Measurements from ENCODE around the gene REEP1. TPM values are rescaled to one million over a fixed set of nuclear protein-coding genes. Genes with fewer than 3 reads are reported as not detected.

Gene REEP1
- total RNA-seq, 2 experiments from 2014 or later = not detected

GRCh38 chr2:86382698-86383097, 45.3 kb upstream of the REEP1 start:
- TF ChIP-seq, protein P1, sequence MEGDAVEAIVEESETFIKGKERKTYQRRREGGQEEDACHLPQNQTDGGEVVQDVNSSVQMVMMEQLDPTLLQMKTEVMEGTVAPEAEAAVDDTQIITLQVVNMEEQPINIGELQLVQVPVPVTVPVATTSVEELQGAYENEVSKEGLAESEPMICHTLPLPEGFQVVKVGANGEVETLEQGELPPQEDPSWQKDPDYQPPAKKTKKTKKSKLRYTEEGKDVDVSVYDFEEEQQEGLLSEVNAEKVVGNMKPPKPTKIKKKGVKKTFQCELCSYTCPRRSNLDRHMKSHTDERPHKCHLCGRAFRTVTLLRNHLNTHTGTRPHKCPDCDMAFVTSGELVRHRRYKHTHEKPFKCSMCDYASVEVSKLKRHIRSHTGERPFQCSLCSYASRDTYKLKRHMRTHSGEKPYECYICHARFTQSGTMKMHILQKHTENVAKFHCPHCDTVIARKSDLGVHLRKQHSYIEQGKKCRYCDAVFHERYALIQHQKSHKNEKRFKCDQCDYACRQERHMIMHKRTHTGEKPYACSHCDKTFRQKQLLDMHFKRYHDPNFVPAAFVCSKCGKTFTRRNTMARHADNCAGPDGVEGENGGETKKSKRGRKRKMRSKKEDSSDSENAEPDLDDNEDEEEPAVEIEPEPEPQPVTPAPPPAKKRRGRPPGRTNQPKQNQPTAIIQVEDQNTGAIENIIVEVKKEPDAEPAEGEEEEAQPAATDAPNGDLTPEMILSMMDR (conservative IDR thresholded peaks at IDR 0.05; ENCODE audit: low read length) = no peak
- no peak for TF ChIP-seq EZH2phosphoT487 (IDR thresholded peaks at IDR 0.05; ENCODE audit: borderline replicate concordance, low read depth, low read length)
- H2AFZ ChIP-seq (ENCODE audit: low read length) = no peak overlapping the region
- no peaks in the 10 kb centered on the region for H4K20me1 ChIP-seq (ENCODE audit: insufficient read depth, low read length)
- H3K27ac ChIP-seq (ENCODE audit: low read depth, low read length, poor library complexity, severe bottlenecking) = no peak overlapping the region
- no peaks in the 10 kb centered on the region for H3K36me3 ChIP-seq (ENCODE audit: insufficient read depth, low read length)
- no peak for DNase-seq (ENCODE audit: low spot score)
- H3K79me2 ChIP-seq (ENCODE audit: insufficient read depth, low read depth, low read length) = no peaks in the 10 kb centered on the region
- no peaks in the 10 kb centered on the region for H3K4me1 ChIP-seq (ENCODE audit: insufficient read depth, low read length, poor library complexity, severe bottlenecking)
- H3K9me3 ChIP-seq (ENCODE audit: low read length) = no peaks in the 10 kb centered on the region
- intact Hi-C loops (cut with micrococcal nuclease; ENCODE audit: unreplicated experiment) = no loop called here
- H3K4me2 ChIP-seq (ENCODE audit: low read length) = no peak overlapping the region
- no peaks in the 10 kb centered on the region for H3K9me2 ChIP-seq (ENCODE audit: insufficient read depth, low read length)
- CTCF ChIA-PET (ENCODE audit: unreplicated experiment) = interaction anchor here (1.0 kb wide), 1 partner anchor 15 kb away, joined by 3 read pairs; no protein-coding TSS in a partner anchor
- no TSS peak for BruUV-seq (replicated peaks)
- POLR2A ChIA-PET = interaction anchor here (0.9 to 2.6 kb wide), 2 partner anchors 10 to 11 kb away, joined by 3 to 9 read pairs; no protein-coding TSS in a partner anchor
- no peak overlapping the region for H3K4me3 ChIP-seq (ENCODE audit: low read depth, low read length, poor library complexity, severe bottlenecking)

GRCh38 chr2:86382108-86382507, 44.7 kb upstream of the REEP1 start:
- Histone ChIP-seq H3K79me2 (ENCODE audit: insufficient read depth, low read depth, low read length) (no peaks in the 10 kb centered on the region), H3K27ac (ENCODE audit: low read depth, low read length, poor library complexity, severe bottlenecking) (no peak overlapping the region), H2AFZ (ENCODE audit: low read length) (no peak overlapping the region), H3K9me2 (ENCODE audit: insufficient read depth, low read length) (no peaks in the 10 kb centered on the region), H3K4me2 (ENCODE audit: low read length) (no peak overlapping the region), H3K36me3 (ENCODE audit: insufficient read depth, low read length) (no peaks in the 10 kb centered on the region), H3K9me3 (ENCODE audit: low read length) (no peaks in the 10 kb centered on the region), H3K4me1 (ENCODE audit: insufficient read depth, low read length, poor library complexity, severe bottlenecking) (no peaks in the 10 kb centered on the region), H3K4me3 (ENCODE audit: low read depth, low read length, poor library complexity, severe bottlenecking) (no peak overlapping the region), H4K20me1 (ENCODE audit: insufficient read depth, low read length) (no peaks in the 10 kb centered on the region)
- BruUV-seq (replicated peaks) = no TSS peak
- TF ChIP-seq, protein P1 (conservative IDR thresholded peaks at IDR 0.05; ENCODE audit: low read length) = no peak
- ChIA-PET POLR2A (interaction anchor here (0.9 to 2.6 kb wide), 2 partner anchors 10 to 12 kb away, joined by 3 to 9 read pairs; no protein-coding TSS in a partner anchor), CTCF (ENCODE audit: unreplicated experiment) (interaction anchor here (1.0 kb wide), 1 partner anchor 15 kb away, joined by 3 read pairs; no protein-coding TSS in a partner anchor)
- intact Hi-C loops (cut with micrococcal nuclease; ENCODE audit: unreplicated experiment) = no loop called here
- no peak for DNase-seq (ENCODE audit: low spot score)

DNA sequence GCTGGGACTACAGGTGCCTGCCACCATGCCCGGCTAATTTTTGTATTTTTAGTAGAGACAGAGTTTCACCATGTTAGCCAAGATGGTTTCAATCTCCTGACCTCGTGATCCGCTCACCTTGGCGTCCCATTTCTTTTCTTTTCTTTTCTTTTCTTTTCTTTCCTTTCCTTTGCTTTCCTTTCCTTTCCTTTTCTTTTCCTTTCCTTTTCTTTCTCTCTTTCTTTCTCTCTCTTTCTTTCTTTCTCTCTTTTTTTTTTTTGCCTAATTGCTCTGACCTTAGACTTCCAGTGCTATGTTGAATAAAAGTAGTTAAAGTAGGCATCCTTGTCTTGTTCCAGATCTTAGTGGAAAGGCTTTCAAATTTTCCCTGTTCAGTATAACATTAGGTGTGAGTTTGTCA, 41.0 kb upstream of the REEP1 start:
- H3K4me3 ChIP-seq (ENCODE audit: low read depth, low read length, poor library complexity, severe bottlenecking) = no peak overlapping the region
- no peak for DNase-seq (ENCODE audit: low spot score)
- POLR2A ChIA-PET = no interaction called here
- H3K9me2 ChIP-seq (ENCODE audit: insufficient read depth, low read length) = no peaks in the 10 kb centered on the region
- TF ChIP-seq EZH2phosphoT487 (IDR thresholded peaks at IDR 0.05; ENCODE audit: borderline replicate concordance, low read depth, low read length) = no peak
- TF ChIP-seq, protein P1 (conservative IDR thresholded peaks at IDR 0.05; ENCODE audit: low read length) = no peak
- no peaks in the 10 kb centered on the region for H3K9me3 ChIP-seq (ENCODE audit: low read length)
- BruUV-seq (replicated peaks) = no TSS peak
- no peaks in the 10 kb centered on the region for H3K4me1 ChIP-seq (ENCODE audit: insufficient read depth, low read length, poor library complexity, severe bottlenecking)
- CTCF ChIA-PET (ENCODE audit: unreplicated experiment) = no interaction called here
- H3K79me2 ChIP-seq (ENCODE audit: insufficient read depth, low read depth, low read length) = no peaks in the 10 kb centered on the region
- H3K4me2 ChIP-seq (ENCODE audit: low read length) = no peak overlapping the region
- no peak overlapping the region for H2AFZ ChIP-seq (ENCODE audit: low read length)
- intact Hi-C loops (cut with micrococcal nuclease; ENCODE audit: unreplicated experiment) = no loop called here
- H4K20me1 ChIP-seq (ENCODE audit: insufficient read depth, low read length) = no peaks in the 10 kb centered on the region
- no peaks in the 10 kb centered on the region for H3K36me3 ChIP-seq (ENCODE audit: insufficient read depth, low read length)
- H3K27ac ChIP-seq (ENCODE audit: low read depth, low read length, poor library complexity, severe bottlenecking) = no peak overlapping the region
